NCI-H1105 treated with DMSO at 0.1 percent for 48 hours (cell line): Measurements from ENCODE around the gene KIAA0319L.
"Not testable (repeated sequence)": the region's sequence is repeated elsewhere in the genome, so short reads cannot be mapped to it uniquely, and the experiment has no call there.

ENCODE experiments used
- DNase-seq: peaks from one replicate; lab custom pipeline; 2025; lab: John Stamatoyannopoulos, UW

Gene KIAA0319L

DNA sequence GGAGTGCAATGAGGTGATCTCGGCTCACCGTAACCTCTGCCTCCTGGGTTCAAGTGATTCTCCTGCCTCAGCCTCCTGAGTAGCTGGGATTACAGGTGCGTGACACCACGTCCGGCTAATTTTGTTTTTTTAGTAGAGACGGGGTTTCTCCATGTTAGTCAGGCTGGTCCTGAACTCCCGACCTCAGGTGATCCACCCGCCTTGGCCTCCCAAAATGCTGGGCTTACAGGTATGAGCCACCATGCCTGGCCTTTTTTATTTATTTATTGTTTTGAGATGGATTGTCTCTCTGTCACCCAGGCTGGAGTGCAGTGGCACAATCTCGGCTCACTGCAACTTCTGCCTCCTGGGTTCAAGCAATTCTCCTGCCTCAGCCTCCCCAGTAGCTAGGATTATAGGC lies 24.4 kb upstream of the KIAA0319L start:
- DNase-seq = not testable (repeated sequence)

DNA sequence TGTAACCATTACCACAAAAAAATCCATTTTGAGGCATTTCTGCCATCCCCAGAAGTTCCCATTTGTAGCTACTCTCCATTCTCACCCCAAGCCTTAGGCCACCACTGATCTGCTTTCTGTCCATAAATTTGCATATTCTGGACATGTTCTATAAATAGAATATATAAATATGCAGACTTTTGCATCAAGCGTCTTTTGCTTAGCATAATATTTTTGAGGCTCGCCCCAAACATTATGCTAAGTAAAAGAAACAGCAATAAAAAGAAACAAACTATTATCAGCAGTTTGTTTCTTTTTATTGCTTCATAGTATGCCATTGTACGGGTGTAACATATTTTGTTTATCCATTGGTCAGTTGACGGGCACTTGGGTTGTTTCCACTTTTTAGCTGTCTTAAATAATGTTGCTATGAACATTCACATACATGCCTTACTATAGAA lies 23.8 kb upstream of the KIAA0319L start:
- DNase-seq = no peak

DNA sequence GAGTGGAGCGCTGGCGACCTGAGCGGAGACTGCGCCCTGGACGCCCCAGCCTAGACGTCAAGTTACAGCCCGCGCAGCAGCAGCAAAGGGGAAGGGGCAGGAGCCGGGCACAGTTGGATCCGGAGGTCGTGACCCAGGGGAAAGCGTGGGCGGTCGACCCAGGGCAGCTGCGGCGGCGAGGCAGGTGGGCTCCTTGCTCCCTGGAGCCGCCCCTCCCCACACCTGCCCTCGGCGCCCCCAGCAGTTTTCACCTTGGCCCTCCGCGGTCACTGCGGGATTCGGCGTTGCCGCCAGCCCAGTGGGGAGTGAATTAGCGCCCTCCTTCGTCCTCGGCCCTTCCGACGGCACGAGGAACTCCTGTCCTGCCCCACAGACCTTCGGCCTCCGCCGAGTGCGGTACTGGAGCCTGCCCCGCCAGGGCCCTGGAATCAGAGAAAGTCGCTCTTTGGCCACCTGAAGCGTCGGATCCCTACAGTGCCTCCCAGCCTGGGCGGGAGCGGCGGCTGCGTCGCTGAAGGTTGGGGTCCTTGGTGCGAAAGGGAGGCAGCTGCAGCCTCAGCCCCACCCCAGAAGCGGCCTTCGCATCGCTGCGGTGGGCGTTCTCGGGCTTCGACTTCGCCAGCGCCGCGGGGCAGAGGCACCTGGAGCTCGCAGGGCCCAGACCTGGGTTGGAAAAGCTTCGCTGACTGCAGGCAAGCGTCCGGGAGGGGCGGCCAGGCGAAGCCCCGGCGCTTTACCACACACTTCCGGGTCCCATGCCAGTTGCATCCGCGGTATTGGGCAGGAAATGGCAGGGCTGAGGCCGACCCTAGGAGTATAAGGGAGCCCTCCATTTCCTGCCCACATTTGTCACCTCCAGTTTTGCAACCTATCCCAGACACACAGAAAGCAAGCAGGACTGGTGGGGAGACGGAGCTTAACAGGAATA lies 20.1 kb upstream of the KIAA0319L start:
- no peak for DNase-seq

- DNase-seq = not testable (repeated sequence)
These were observed 19.5 kb upstream of the KIAA0319L start for GRCh38 chr1:35576766-35577070.

- no peak for DNase-seq
These were observed 19.0 kb upstream of the KIAA0319L start for GRCh38 chr1:35576061-35576765.

DNA sequence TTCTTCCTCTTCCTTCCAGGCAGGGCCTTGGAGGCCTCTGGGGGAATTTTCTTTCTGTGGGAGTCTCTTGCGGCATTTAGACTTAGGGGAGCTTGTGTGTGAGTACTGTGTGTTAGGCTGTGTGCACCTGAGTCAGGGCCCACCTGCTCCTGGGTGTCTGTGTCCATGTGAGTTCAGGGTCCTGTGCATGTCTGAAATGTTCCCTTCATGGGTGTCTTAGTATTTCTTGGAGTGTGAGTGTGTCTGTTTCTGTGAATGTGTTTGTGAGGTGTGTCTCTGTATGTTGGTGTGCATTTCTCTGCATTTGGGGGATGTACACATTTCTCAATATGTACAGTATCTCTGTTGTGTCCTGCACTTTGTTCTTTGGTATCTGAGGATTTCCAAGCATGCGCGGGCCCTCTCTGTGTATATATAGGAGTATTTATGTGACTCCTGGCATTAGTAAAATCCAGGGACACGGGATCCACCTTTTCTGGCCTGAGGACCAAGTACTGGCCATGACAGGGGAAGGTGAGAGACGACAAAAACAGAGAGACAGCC lies 18.3 kb upstream of the KIAA0319L start:
- no peak for DNase-seq

- no peak for DNase-seq
These were observed 17.6 kb upstream of the KIAA0319L start for GRCh38 chr1:35574655-35575415.

- no peak for DNase-seq
These were observed 17.0 kb upstream of the KIAA0319L start for GRCh38 chr1:35574125-35574654.

DNA sequence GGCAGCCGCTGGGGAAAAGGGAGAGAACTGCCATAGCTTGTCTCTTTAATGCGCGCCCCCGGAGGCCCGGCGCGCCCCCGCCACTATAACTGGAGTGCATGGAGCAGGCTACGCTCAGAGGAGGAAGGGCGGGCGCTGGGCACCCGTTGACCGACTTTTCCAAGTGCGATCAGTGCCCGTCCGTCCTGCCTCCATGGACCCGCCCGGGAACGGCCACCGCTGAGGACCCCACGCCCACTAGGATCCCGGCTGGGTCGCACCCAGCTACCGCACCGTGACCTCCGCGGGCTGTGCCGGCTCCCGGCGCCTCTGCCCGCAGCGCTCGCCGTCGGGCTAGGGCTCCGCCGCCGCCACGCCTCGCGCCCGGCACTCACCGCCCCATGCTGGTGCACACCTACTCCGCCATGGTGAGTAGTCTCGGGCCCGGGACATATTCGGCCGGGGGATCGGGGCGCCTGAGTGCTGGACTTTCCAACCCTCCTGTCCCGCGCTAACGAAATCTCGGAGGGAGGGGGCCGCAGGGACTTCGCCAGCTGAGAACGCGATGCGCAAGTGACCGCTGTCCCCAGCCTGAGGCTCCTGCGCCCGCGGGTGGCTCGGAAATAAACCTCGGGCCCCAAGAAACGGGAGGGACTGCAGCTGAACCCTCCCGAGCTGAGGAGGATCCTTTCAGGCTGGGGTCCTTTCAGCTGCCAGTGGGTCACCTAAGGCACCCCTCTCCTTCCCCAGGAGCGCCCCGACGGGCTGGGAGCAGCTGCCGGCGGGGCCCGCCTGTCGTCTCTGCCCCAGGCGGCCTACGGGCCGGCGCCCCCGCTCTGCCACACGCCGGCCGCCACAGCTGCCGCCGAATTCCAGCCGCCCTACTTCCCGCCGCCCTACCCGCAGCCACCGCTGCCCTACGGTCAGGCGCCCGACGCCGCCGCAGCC lies 16.3 kb upstream of the KIAA0319L start, which contains the start of gene TFAP2E:
TFAP2E (plus strand) TSS at position 117 of the 927 bp plus-strand sequence; CDS start at position 381, 264 bp downstream.
- peak; percentile 56 for DNase-seq

- DNase-seq = no peak
These were observed 15.1 kb upstream of the KIAA0319L start for GRCh38 chr1:35572296-35572695.

GRCh38 chr1:35571263-35571662 lies 14.1 kb upstream of the KIAA0319L start:
- DNase-seq = no peak

DNA sequence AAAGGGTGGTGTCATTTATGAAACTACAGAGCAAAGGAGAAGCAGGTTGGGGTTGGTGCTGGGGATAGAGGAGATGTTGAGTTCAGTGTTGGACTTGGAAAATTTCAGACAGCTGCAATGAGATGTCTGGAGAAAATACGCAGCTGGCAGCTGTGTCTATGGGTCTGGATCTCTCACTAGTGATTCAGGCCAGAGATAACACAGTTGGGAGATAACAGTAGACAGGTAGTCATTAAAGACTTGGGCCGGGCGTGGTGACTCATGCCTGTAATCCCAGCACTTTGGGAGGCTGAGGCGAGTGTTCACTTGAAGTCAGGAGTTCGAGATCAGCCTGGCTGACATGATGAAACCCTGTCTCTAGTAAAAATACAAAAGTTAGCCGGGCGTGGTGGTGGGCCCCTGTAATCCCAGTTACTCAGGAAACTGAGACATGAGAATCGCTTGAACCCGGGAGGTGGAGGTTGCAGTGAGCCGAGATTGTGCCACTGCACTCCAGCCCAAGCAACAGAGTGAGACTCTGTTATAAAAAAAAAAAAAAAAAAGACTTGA lies 13.5 kb upstream of the KIAA0319L start:
- DNase-seq = no peak

DNA sequence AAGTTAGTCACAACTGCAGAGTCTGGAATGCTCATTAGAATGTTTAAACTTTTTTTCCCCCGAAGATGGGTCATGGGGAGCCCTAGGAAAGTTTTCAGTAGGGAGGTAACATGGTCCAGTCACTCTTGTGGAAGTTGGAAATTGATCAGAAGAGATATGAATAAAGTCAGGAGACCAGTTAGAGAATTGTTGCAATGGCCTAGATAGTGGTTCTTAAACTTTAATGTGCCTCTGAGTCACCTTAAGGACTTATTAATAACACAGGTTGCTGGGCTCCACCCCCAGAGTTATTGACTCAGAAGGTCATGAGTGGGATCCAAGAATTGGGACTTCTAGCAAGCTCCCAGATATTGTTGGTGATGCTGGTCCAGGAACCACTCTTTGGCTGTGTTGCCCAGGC lies 12.7 kb upstream of the KIAA0319L start:
- no peak for DNase-seq

DNA sequence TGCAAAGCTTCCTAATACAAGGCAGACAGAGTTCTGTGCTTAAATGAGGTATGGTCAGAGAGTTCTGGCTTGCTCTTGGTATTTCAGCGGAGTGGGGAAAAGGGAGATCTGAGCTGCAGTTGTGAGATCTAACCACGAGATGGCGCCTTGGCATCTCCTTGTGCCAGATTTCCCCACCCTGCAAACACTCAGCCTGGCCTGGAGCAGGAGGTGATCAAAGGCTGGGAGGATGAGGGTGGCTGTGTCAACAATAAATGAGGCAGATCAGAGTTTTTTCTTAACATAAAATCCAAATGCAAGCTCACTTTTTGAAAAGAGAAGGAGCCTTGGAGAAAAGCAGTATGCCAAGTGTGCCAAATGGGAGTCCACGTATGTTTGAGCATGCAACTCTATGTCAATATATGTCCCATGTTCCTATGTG lies 11.8 kb upstream of the KIAA0319L start:
- peak; percentile 69 for DNase-seq

DNA sequence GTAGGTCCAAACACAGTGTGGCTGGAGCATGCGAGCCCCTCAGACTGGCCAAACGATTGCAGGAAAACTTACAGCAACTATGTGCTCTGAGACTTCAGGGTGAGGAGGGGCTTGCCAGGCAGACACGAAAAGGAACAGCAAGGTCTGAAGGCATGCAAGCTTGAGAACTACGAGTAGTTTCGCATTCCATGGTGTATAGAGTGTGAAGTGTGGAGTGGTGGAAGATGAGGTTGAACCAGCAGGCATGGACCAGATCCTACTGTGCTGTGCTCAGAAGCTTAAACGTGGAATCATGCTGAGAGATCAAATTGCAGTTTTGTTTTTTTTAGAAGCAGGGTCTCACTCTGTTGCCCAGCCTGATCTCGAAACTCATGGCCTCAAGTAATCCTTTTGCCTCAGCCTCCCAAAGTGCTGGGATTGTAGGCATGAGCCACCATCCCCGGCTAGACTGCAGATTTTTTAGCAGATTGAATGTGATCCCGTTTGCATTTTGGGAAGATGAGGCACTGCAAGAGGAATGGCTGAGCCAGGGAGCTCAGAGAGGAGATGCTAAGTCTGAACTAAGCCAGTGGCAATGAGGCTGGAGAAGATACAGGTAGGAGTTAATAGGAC lies 10.8 kb upstream of the KIAA0319L start:
- DNase-seq = no peak

GRCh38 chr1:35565742-35566133 lies 8.5 kb upstream of the KIAA0319L start:
- DNase-seq = no peak

GRCh38 chr1:35564884-35565741 lies 7.9 kb upstream of the KIAA0319L start:
- no peak for DNase-seq

DNA sequence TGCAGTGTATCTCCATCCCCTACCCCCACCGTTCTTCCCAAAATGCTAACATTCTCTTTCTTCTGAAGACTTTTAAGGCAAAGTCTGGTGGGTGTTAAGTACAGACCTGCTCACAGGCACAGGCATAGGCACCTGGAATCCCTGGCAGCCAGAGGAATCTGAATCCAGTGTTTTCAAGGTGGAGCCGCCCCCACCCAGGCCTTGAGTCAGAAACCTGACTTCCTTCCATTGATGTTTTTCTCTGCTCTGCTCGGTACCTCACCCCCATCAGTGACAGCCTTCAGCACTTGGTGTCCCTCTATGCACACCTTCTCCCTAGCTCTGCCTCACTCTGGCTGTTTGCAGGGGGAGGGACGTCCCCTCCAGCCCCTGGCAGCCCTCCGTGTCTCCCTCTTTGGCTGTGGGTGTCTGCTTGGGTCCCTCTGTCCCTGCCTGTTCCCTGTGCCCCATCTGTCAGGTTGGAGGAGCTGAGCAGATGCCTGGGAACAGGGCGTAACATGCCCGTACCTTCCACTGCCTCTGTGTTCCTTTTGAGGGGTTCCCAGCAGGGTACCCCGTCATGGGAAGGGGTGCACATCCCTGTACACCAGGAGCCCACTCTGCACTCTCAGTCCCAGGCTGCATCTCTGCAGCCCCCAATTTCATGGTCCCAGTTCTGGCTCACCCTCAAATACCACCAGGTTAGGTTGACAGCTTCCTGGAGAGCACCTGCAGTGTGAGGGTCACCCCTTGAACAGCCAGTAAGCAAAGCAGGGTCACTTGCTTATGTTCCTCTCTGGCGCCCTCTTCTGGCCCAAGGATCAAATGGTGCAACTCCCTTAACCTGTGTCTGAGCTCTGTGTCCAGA lies 7.1 kb upstream of the KIAA0319L start:
- DNase-seq = peak; percentile 65
